GM18868 (cell line): ENCODE measurements around the gene STMP1.

Experiments used
- ATAC-seq: cut with Tn5 transposase; IDR thresholded peaks from one replicate; pipeline ENCODE4 v1.9.1; 2021; ENCODE audit warnings: mild to moderate bottlenecking, moderate library complexity; ENCODE audit not compliant: unreplicated experiment

Gene STMP1

DNA sequence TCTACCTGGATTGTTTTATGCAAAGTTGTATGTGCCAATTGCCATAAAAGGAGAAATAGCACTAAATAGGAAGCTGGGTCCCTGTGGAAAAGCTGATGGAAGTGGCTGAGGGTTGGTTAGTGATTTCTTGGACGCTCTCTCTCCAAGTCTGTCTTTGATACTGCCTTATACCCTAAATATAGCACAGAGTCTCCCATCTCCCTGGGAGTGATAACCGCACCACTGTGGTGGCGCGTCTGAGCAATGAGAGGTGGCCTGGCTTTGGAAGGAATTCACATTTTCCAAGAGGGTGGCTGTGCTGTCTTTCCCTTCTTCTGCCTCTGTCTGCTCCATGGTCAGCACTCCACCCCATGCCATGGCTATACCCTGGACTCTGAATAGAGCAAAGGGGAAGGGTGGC, 31.2 kb downstream of the STMP1 start:
- no peak for ATAC-seq

DNA sequence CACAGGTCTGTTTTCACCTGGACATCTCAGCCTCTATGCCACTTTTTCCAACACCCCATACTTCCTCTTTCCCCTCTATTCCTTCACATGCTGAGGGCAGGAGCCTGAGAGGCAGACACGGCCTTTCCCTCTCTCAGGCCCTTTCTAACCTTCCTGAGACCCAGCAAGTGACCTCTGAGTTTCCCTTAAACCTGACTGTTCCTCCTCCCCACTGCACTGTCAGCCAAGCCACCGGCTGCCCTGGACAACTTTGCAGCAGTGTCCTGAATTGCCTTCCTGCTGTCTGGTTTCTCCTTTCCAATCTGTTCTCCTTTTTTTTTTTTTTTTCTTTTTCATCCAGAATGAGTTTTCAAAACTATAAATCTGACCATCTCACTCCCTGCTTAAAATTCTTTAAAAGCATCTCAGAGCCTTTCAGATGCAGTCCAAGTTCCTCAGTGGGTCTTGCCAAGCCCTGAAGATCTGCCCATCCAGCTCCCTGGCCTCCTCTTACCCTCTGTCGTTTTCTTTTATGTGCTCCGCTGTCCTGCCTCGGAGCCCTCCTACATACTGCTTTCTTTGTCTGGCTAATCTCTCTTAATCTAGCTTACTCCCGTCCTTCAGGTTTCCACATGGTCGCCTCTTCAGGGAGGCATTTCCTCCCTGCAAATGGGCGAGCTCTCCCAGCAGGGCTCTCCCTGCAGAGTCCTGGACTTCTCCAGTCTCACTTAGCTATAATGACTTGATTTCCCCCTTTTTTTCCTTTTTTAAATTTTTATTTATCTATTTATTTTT, 35.1 kb downstream of the STMP1 start:
- no peak for ATAC-seq

DNA sequence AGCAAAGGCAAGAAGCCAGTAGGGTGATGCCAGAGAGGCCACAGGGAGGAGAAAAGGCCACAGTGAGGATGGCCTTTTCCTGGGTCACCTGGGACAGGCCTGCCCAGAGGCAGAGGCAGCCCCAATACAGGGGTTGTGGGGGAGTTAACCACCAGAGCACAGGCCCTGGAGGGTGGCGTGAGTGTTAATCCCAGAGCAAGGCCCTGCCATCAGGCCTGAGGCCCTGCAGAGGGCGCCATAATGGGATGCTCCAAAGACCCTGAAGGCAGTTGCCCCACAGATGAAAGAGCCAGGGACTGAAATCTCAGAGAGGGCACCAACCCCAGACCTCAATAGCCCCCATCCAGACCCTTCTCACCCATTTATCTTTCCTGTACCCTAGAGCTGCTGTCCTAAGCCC, 41.8 kb downstream of the STMP1 start:
- peak; percentile 52 for ATAC-seq

DNA sequence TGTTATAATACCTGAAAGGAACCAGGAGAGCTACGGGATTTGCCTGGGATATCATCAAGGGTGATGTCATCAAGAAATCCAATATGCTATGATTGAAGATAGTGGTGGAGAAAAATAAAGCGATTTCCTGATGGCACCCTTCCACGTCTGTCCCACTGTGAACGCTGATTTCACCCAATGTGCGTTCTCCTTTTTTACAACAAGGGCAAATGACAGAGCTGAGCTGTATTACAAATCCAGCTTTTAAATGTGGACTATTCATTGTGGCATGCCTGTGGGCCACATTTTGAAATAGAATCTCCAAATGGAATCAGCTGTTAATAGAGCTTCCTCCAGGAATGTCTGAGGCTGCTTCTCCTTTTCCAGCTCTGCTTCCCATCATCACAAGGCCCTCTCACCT, 42.4 kb downstream of the STMP1 start:
- ATAC-seq: no peak

DNA sequence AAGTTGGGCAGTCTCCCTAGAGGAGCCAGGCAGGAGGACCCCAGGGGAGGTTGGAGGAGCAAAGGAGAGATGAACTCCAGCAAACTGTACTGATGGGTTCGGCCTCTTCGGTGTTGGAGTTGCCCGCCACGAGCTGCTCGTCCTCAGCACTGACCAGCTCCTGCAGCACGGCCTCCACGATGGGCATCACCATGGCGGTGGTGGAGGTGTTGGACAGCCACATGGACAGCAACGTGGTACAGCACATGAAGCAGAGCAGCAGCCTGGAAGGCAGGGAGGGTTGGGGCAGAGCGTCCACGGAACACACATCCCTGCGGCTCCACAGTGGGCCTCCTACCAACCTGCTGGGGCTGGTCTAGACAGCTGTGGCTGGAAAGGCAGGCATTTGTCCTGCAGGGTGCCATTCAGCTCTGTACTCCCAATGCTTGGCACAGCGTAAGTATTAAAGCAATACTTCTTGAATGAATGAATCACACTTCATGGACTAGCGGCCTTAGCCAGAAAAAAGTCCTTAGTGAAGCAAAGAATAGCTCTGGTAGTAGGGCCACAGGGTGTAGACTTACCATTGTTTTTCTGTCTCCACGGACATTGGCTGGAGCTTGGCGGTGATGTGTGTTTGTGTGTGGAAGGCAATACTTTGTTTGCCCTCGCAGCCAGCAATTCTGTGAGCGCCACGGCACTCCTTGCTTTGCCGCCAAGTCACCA, 43.9 kb downstream of the STMP1 start:
- no peak for ATAC-seq

DNA sequence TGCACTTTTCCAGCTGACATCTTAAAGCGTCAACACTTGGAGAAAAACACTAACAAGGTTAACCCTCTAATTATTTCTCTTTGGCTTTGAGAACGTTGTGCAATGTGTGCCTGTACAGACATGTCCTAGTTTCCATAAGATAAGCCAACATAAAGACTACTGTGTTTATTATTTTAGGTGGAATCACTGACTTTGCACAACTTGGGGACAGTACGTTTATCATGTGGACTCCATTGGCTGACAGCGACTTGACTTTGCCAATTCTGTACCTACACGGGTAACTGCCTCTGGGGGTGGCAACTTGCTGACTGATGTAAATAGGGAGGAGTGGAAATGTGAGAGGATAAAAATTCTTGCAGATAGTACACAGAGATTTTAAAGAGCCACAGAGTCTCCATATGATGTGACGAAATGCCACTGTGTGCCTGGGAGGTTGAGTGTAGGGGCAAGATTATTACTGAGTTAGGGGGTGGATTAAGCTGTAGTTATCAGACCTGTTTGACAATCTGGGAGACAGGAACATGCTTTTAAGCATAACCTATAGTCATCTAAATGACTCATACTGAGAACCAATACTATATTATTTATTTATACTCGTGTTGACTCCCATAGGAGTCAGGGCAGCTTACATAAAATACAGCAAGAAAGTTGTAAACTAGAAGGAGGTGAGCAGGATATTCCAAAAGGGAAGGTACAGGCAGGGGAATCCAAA, 44.7 kb downstream of the STMP1 start:
- no peak for ATAC-seq

DNA sequence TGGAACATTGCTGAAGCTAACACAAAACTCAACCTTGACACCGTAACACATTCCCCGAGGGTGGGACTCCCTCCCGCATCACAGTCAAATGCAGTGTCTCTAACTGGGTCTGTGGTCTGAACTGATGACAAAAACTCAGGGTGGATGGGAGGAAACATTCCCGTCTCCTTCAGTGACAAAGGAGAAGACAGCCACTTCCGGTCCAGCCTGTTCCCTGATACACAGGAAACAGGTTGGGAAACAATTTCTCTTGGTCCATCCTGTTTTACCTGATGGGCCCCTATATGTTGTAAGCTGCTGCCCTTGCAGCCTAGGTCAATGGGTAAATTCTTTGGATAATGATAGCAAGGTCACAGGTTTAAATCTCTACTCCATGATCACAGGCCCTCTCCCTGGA, 45.3 kb downstream of the STMP1 start:
- ATAC-seq: no peak

DNA sequence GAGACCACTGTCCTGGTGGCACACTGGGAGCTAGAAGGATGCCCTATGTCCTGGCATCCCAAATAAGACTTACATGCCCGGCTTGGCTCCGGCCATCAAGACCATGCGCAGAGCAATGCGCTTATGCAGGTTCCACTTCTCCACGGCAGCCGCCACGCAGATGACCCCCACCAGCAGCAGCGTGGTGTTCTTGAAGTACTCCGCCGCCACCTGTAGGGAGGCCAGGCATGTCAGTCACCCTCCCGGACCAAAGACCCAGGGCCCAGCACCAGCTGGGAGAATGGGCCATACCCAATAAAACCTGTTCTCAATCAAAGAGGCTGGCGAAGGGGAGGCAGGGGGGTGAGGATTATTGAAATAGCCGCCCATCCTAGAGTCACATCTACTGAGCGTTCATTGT, 45.7 kb downstream of the STMP1 start:
- ATAC-seq: no peak

DNA sequence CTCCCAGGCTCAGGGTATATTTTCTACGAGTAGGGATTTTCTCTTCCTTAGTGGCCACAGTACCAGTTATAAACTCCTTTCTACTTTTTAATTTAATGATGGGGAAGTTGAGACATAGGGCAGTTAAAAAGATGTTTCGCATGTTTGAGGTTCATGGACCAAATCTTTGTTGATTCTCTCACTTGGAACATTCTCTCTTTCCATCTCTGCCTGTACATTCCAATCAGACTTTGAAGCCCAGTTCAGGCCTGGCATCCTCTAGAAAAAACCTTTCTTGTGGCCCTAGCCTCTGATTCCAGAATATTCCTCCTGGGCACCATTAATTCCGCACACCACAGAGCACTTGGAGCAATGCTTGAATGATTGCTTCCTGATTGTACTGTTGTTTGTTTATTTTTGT, 47.2 kb downstream of the STMP1 start:
- ATAC-seq: no peak

DNA sequence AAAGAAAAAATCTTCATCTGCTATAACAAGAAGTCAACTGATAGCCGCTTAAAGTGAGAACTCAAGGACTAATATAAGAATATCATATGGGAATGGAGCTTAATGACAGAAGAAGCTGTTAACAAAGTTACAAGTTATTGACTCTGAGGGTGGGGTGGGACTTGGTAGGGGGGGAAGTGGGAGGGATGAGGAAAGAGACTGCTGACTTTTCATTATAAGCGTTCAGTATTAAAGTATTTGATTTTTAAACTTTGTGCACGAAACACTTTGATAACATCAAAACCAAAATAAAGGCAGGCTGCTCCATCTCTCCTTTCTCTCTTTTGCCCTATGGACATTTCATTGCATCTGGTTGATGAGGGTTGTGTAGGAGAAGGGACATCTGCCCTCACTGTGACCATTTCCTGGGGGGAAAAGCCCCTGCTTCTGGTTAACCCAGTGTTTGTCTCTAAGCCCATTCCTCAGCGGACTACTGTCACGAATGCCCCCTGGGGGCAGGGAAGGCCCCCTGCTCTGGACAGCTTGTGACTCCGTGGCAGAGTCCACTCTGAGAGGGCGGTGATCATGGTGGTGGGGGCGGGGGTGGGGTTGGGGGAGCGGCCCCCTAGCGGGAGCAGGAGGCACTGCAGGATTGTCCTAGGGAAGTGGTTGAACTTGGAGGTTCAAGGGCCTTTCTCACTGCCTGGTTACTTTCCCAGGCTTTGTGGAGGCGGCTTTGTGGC, 48.3 kb downstream of the STMP1 start:
- peak; percentile 36 for ATAC-seq

DNA sequence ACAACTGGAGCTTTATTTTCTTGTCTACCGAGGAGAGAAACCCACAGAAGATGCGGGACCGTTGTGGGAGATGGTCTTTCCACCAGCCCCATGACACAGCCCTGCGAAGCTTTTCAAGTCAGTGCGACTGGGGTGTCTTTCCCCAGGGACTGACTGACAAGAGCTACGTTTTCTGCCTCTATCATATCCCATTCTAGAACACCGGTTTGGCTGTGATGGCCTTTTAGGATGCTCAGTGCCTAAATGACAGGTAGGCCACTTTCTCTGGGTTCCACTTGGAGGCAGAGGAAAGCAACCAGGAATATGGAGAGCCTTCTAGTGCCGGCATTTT, 48.8 kb downstream of the STMP1 start:
- peak; percentile 18 for ATAC-seq

DNA sequence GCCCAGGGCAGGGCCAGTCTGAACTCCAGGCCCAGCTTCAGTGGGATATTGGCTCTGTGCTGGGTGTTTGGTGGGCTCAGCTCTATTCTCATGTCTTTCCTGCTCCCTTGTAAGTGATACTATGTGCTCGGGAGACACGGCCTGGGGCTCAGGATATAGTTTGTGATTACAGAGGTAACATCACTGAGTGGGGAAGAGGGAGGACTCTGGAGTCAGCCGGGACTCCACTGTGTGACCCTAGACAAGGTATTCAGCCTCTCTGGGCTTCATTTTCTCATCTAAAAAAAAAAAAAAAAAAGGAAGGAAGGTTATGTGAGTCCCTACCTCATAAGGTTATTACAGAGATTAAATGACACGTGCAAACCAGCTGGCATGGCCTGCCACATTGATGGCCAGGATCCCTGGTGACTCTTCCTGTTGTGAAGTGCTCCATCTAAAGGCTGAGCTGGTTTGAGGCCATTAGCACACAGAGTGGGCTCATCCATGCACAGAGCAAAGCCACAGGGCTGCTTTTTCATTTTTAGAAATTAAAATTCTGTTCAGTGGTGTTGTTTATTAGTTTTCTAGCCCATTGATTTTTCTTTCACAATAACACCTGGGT, 50.0 kb downstream of the STMP1 start:
- ATAC-seq: peak; percentile 33

DNA sequence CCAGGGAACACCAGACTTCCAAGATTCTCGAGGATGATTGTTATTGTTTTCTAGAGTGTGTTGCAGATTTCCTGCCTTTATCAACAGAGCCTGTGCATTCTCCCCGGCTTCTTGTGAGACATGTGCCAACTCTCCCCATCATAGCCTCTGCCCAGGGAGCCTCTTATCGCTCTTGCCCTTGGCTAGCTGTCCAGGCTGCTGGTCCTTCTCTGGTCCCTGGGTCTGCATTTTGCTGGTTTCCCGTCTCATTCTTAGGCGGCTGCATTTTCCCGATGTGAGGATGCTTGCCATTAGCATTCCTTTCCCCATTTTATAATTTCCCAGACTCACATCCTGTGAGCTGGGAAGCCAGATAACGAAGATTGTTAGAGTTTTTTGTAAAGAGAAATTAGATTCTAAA, 50.5 kb downstream of the STMP1 start:
- ATAC-seq: no peak

DNA sequence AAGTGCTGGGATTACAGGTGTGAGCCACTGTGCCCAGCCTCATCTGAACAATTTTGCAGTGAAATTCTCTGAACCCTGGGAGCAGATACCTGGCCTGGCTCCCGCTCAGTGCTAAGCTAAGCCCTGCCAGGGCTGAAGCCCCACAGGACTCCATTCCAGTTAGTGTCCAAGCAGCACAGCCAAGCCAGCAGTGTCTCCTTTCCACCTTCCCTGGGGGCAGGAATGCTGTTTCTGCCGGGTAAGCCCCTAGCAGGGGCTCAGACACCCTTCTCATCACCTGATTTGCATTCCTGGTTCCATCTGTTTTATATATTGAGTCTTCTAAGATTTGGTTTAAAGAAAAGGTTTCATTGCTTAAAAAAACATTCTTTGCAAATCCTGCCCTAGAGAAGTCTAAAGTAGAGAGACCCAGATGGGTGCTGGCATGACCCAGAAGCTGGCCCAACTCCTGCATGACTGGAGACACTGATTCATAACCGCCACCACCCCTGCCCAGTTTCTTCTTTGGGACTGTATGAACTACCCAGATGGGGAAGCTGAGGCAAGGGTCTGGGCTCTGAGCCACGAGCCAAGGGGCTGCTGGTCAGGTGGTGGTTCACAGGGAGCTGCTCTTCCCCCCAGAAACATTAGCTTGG, 51.6 kb downstream of the STMP1 start:
- ATAC-seq: no peak

DNA sequence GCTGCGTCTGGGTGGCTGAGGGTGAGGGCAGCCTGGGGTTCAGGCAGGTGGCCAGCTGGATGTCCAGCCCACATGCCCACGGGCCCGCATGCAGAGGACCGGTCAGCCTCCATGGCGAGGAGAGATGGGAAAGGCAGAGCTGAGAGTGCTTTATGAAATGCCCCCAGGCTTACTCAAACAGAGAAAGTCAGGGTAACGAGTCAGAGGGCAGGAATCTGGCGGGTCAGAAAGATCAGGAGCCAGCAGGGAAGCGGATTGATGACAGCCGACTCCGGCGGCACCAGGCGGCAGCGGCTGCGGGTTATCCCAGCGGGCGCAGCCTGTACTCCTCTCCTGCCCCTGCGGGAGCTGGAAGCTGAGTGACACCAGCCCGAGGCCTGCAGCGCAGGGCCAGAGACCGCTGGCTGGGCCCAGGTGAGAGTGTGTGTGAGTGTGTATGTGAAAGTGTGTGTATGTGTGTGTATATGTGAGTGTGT, 52.3 kb downstream of the STMP1 start:
- no peak for ATAC-seq

DNA sequence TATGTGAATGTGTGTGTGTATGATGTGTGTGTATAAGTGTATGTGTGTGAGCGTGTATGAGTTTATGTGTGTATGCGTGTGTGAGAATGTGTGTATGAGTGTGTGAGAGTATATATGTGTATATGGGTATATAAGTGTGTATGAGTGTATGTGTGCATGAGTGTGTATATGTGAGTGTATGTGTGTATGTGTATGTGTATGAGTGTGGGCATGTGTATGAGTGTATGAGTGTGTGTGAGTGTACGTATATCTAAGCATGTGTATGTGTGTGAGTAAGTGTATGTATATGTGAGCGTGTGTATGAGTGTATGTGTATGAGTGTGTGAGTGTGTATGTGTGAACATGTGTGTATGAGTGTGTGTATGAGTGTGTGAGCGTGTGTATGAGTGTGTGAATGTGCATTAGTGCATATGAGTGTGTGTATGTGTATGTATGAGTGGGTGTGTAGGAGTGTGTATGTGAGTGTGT, 52.8 kb downstream of the STMP1 start:
- no peak for ATAC-seq

DNA sequence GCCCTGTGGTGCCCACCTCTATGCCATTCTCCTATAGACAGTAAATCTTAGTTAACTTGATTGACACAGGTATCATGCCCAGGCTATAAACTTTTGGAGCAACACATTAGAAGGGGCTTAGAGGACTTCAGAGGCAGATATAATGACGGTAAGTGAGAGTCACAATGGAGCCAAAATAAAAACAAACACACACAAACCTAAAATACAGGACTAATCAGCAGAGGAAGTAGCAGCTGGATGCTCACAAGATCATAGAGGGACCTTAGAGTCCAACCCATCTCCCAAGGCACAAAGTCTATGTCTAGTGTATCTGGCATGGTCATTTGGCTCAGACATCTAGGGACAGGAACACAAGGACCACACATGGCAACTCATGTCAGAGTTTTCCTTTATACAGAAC, 53.4 kb downstream of the STMP1 start:
- ATAC-seq: no peak

DNA sequence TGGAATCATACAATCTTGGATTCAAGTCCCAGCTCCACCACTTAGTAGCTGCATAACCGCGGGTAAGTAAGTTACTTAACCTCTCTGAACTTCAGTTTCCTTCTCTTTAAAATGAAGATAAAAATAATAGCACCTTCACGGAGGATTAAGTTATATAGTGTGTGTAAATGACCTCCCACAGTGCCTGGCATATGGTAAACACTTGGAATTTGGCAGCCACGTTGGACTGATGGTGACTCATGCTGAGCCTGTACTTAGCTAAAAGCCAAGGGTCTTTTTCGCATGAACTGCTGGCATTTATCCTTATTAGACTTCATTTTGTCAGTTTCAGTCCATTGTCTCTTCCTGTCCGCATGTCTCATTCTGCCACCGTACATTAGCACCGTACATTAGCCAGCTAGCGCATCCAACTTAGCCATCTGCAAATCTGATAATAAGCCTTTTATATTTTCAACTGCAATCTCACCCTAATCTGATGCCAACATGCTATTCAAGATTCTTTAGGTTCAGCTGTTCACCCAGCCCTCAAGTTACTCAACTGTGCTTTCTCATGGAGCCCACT, 54.4 kb downstream of the STMP1 start:
- no peak for ATAC-seq

DNA sequence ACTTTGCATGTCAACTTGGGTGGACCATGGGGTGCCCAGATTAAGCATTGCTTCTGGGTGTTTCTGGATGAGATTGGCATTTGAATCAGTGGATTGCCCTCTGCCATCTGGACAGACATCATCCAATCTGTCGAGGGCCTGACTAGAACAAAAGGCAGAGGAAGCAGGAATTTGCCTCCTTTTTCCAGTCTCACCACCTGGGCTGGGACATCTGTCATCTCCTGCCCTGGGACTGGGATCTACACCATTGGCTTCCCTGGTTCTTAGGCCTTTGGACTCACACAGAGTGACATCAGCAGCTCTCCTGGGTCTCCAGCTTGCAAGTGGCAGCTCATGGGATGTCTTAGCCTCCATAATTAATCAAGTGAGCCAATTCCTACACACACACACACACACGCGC, 55.4 kb downstream of the STMP1 start:
- ATAC-seq: no peak

DNA sequence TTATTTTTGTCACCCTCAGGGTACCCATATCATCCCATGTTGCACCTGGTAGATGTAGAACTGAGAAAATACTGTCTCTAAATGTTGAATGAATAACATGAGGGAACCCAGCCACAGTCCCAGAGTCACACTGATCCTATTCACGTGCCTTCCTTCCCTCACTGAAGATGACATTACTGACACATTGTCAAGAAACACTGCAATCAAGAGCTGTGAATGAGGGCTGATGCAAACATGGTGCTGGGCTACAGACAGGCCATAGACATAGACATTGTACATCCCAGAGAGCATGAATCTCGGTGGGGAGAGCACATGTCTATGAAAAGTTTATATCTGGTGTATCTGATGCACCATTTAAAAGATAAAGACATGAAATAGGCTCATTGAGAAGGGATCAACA, 55.9 kb downstream of the STMP1 start:
- ATAC-seq: no peak
